ENCODE data around the gene GDNF.

GRCh38 chr5:37776826-37777225, 63.0 kb downstream of the GDNF start:
- no peak for TF ChIP-seq CTCF (IDR thresholded peaks at IDR 0.05)
- TF ChIP-seq POLR2A (IDR thresholded peaks at IDR 0.05) = no peak

All from lower leg skin (tissue), 3 donors.